ENCODE results near the gene TMEM158.

The TMEM158 gene

DNA sequence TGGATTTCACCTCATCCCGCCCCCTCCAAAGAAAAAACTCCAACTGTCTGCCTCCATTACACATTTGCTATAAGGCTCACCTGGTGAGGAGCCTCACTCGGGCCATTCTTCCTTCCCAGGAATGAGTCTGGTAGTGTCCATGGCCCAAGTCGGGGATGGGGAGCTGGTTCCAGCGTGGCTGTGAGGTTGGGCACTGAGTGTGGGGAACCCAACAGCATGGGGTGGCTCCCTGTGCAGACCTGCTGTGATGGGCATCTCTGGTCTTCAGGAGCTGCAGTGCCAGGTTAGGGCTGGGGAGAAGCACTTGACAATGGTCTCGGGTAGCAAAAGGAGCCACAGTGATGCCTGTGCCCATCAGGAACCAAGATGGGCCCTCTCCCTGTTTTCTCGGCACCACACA, 39.2 kb downstream of the TMEM158 start:
- no peak overlapping the region for H3K27ac ChIP-seq
- no peak for TF ChIP-seq CTCF (conservative IDR thresholded peaks at IDR 0.05)

DNA sequence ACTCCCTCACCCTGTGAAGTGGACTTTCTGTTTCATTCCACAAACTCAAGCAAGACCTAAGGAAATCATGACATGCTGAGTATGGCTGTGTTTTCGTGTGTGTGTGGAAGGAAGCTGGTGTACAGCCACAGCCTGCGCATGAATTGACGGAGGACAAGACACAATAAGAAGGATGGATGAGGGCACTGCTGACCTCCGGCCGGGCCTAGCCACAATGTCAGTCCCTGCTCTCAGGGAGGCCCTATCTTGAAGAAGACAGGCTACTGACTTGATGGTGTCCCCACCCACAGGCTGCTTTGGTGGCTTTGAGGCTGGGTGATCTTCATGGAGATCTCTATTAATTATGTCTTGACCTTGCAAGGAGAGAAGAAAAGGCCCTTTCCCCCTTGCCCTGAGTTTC, 40.6 kb downstream of the TMEM158 start:
- TF ChIP-seq CTCF (conservative IDR thresholded peaks at IDR 0.05), result no peak
- no peak overlapping the region for H3K27ac ChIP-seq

DNA sequence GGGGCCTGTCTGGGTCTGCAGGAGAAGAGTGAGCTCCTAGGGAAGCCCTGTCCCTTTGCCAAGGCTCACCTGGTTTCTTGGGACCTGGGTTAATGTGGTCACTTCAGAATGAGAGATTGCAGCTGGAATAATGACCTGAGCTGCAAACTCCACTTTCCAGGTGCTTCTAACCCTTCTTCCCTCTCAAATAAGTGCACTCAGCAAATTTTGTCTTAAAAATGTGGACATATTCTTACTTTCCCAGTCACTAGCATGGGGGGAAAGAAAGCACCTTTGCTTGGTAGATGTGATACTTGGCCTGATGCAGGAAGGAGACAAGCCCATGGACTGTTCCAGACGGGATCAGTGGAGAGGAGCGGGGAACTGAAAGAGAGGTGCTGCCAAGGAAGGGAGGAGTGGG, 41.0 kb downstream of the TMEM158 start:
- no peak for TF ChIP-seq CTCF (conservative IDR thresholded peaks at IDR 0.05)
- H3K27ac ChIP-seq, result no peak overlapping the region

DNA sequence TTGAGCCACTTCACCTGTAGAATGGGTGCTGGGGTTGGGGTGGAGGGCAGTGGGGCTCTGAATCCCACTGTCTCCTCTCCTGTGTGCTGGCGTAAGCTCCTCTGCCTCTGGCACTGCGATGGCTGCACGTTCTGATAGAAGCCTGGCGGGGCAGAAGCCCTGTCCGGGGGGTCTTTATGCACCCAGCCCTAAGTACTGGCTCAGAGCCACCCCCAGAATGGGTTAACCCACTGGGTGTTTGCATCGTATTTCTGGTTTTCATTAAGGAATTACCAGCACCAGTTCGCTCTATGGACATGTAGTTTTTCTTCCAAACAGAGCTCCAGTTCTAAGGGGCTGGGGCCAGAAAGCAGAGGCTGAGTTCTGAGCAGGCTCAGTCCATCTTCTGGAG, 42.2 kb downstream of the TMEM158 start:
- no peak for TF ChIP-seq CTCF (conservative IDR thresholded peaks at IDR 0.05)
- H3K27ac ChIP-seq, result peak overlapping the region; percentile 46; the same call in 1 of the 2 replicates

DNA sequence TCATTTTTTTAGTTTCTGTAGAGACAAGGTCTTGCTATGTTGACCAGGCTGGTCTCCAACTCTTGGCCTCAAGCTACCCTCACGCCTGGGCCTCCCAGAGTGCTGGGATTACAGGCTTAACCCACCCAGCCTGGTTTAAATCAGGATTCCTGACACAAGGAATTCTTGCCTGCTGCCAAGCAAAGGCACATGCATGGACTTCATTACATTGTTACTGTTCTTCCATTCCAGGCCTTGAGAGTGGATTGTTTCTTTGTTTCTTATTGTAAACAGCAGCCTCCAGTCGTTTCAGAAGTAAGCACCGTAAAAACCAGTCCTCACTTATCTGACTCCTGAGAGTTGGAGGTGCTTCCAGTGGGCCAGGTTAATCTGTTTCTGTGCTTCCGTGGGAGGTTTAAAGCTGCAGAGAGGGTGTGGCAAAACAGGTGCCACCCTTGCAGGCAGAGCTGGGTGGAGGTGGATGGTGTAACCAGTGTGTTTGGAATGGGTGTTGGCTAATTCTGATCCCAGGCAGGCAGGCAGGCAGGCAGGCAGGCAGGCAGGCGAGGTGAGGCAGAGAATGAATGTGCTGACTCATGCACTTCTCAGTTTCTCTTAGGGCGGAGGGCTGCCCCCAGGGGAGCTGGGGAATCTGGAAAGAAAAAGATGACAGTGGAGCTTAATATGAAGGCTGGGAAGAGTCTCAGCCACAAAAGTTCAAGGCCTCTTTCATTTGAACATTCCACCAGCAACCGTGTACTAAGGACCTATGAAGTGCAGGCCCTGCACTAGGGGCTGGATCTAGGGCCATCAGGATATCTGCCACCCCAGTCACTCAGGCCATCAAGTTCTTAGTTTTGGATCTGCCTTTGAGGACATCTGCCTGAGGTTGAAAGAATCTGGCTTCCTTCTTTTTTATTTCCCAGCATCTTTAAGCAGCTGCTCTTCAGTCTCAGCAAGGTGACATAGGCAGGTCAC, 42.9 kb downstream of the TMEM158 start:
- peak overlapping the region; percentile 46 for H3K27ac ChIP-seq
- no peak for TF ChIP-seq CTCF (conservative IDR thresholded peaks at IDR 0.05)

DNA sequence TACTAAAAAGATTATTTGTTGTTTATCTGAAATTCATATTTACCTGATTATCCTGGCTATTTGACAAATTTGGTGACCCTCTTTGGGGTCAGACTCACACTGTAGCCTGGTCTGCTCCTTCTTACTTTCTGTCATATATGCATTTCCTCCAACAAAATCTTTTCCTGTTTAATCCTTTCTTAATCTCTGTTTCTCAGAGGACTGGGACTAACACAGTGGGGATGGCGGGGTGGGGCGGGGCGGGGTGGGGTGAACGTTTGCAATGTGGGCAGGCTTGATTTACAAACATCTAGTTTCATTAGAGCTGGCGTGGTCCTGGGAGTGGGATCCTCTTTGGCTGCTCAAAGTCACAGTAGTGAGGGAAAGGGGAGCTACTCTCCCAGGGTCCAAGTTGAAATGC, 44.6 kb downstream of the TMEM158 start:
- TF ChIP-seq CTCF (conservative IDR thresholded peaks at IDR 0.05), result no peak
- no peak overlapping the region for H3K27ac ChIP-seq

DNA sequence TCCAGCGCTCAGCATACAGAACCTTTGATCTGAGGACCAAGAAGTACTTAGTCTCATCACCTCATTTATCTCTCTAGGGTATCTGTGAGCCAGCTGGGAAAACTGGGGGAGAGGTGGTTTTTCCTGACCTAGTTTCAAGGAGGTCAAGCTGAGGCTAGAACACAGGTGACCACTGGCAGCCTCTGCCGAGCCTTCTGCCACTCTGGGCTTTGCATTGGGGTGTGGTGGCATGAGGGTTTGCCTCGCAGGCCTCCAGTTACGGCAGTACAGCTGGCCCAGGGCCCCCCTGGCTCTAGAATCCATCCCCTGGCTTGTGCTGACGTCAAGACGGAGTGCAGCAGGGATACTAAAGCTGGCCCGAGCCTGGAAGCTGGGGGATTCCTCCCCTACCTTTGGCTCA, 45.2 kb downstream of the TMEM158 start:
- no peak overlapping the region for H3K27ac ChIP-seq
- no peak for TF ChIP-seq CTCF (conservative IDR thresholded peaks at IDR 0.05)
